B cell (primary cell): ENCODE results near the gene CACNA2D2. TPM values are rescaled to one million over a fixed set of nuclear protein-coding genes. Genes with fewer than 3 reads are reported as not detected.
A peak's percentile ranks its signal among the peaks of the same experiment; 100 is the strongest.

Experiments
- ATAC-seq: fragments of 200-7000 bp; cut with Tn5 transposase; one replicate; pipeline ENCODE4 v1.10.0; 2021; ENCODE audit warnings: low read depth, mild to moderate bottlenecking, moderate number of reproducible peaks, moderate library complexity
- CTCF ChIA-PET: fragments of 350-600 bp; sonication (Branson Sonifier 250); formaldehyde crosslinking; loops from one replicate; lab custom pipeline; 2021; ENCODE audit warnings: antibody characterized with exemption, inconsistent platforms; lab: Charles Lee
- POLR2A ChIA-PET: fragments of 350-600 bp; sonication (Branson Sonifier 250); formaldehyde crosslinking; loops from one replicate; lab custom pipeline; 2021; ENCODE audit warnings: antibody characterized with exemption; lab: Charles Lee
- DNase-seq: peaks from one replicate; pipeline ENCODE4 v3.0.0; 2013
- H2AFZ ChIP-seq: 2 replicates; pipeline ENCODE4 v1.6.1; 2012; ENCODE audit warnings: mild to moderate bottlenecking, low read depth, low read length; ENCODE audit not compliant: insufficient read depth, poor library complexity, severe bottlenecking
- H3K27ac ChIP-seq, 2 donors: 1 replicate in 1 of 2; 2 replicates in 1 of 2; pipeline ENCODE4 v1.5.1; 2012 to 2013; ENCODE audit warnings: low read length in 2 of 2, mild to moderate bottlenecking in 2 of 2, moderate library complexity in 1 of 2
- H3K27me3 ChIP-seq, 4 experiments: fragments of 200-600 bp in 1 of 4; sonication (generic) in 1 of 4; replicated peaks in 1 of 4; 1 replicate in 2 of 4; 2 replicates in 2 of 4; pipeline versions ENCODE4 v1.6.1 to v1.7.0; 2013 to 2016; ENCODE audit warnings: low read length in 3 of 4, mild to moderate bottlenecking in 2 of 4, mixed read lengths in 1 of 4, moderate library complexity in 1 of 4; ENCODE audit not compliant: insufficient read depth in 4 of 4, control insufficient read depth in 3 of 4; ENCODE audit errors: control extremely low read depth in 1 of 4
- H3K36me3 ChIP-seq, 2 experiments: replicated peaks in 1 of 2; 1 replicate in 1 of 2; 2 replicates in 1 of 2; pipeline versions ENCODE4 v1.6.1 to v1.7.1; 2013; ENCODE audit warnings: low read length in 1 of 2; ENCODE audit not compliant: insufficient read depth in 2 of 2, control insufficient read depth in 1 of 2; ENCODE audit errors: control extremely low read depth in 1 of 2, extremely low read depth in 1 of 2
- H3K4me1 ChIP-seq, 2 donors: fragments of 200-600 bp in 1 of 2; sonication (generic) in 1 of 2; 1 replicate in 1 of 2; 2 replicates in 1 of 2; pipeline versions ENCODE4 v1.5.1 to v1.6.1; 2013 to 2017; ENCODE audit warnings: low read length in 2 of 2; ENCODE audit not compliant: control insufficient read depth in 2 of 2, insufficient read depth in 2 of 2
- H3K4me2 ChIP-seq: replicated peaks from 2 replicates; pipeline ENCODE3; 2012; ENCODE audit warnings: mild to moderate bottlenecking, low read depth, low read length; ENCODE audit not compliant: poor library complexity, severe bottlenecking
- H3K4me3 ChIP-seq, 5 experiments: fragments of 200-600 bp in 1 of 5; sonication (generic) in 1 of 5; 1 replicate in 3 of 5; 2 replicates in 2 of 5; pipeline versions ENCODE4 v1.5.1 to v1.7.0; 2011 to 2016; ENCODE audit warnings: low read length in 4 of 5, mild to moderate bottlenecking in 4 of 5, low read depth in 2 of 5, control low read depth in 1 of 5, moderate library complexity in 1 of 5; ENCODE audit not compliant: insufficient read depth in 1 of 5; ENCODE audit errors: control extremely low read depth in 1 of 5, extremely low read depth in 1 of 5
- H3K79me2 ChIP-seq: fragments of 200-600 bp; sonication (generic); one replicate; pipeline ENCODE4 v1.6.0; 2016; ENCODE audit warnings: low read length; ENCODE audit not compliant: control insufficient read depth, insufficient read depth
- H3K9ac ChIP-seq: fragments of 200-600 bp; sonication (generic); 2 replicates; pipeline ENCODE4 v1.6.1; 2017; ENCODE audit warnings: mild to moderate bottlenecking, low read length, moderate library complexity
- H3K9me3 ChIP-seq, 3 donors: one replicate each; pipeline versions ENCODE4 v1.6.1 to v1.7.1; 2013; ENCODE audit warnings: low read length in 2 of 3; ENCODE audit not compliant: control insufficient read depth in 2 of 3, insufficient read depth in 1 of 3; ENCODE audit errors: control extremely low read depth in 1 of 3
- H4K20me1 ChIP-seq: 2 replicates; pipeline ENCODE4 v1.6.0; 2012; ENCODE audit warnings: mild to moderate bottlenecking, low read length; ENCODE audit not compliant: insufficient read depth, control insufficient read depth, poor library complexity, severe bottlenecking
- H3K27ac Mint-ChIP-seq: one replicate; pipeline ENCODE4 v1.8.0; 2021; ENCODE audit warnings: mixed read lengths
- H3K27me3 Mint-ChIP-seq: one replicate; pipeline ENCODE4 v1.8.0; 2021; ENCODE audit warnings: mixed read lengths
- H3K4me1 Mint-ChIP-seq: one replicate; pipeline ENCODE4 v1.8.0; 2021; ENCODE audit warnings: mixed read lengths
- H3K4me3 Mint-ChIP-seq: one replicate; pipeline ENCODE4 v1.8.0; 2021; ENCODE audit warnings: mixed read lengths
- H3K9me3 Mint-ChIP-seq: one replicate; pipeline ENCODE4 v1.8.0; 2022; ENCODE audit warnings: mixed read lengths; ENCODE audit not compliant: insufficient read depth
- EZH2 ChIP-seq: IDR thresholded peaks from 2 replicates; pipeline ENCODE4 v1.6.1; 2012; ENCODE audit warnings: borderline replicate concordance, low read depth, mild to moderate bottlenecking, moderate library complexity, low read length; ENCODE audit not compliant: insufficient read depth, poor library complexity, severe bottlenecking
- WGBS: methylation state at CpG from one replicate; pipeline ENCODE4 v1.1.5; 2013; ENCODE audit warnings: missing lambda C conversion rate; ENCODE audit not compliant: insufficient coverage; 5-methylcytosine and 5-hydroxymethylcytosine counted together
- intact Hi-C: fragments of 100-400 bp; cut with micrococcal nuclease; formaldehyde crosslinking; loops from one replicate; pipeline ENCODE4 v1.10.0; 2022
- polyA plus RNA-seq: library from polyadenylated mRNA; depleted of rRNA; stranded (reverse); fragments of >200 nt; gene quantifications from 2 replicates; pipeline ENCODE4 v1.2.3, GENCODE V29; 2012
- total RNA-seq, 2 donors: library from RNA; stranded (reverse); fragments of 120-200 nt in 1 of 2; gene quantifications; 1 replicate in 1 of 2; 2 replicates in 1 of 2; pipeline versions ENCODE4 v1.2.3 to v1.2.4, GENCODE V29; 2013 to 2022
- TF ChIP-seq, protein P1 (sequence below): fragments of 200-600 bp; IDR thresholded peaks from one replicate; pipeline ENCODE4 v1.8.0; 2022; ENCODE audit warnings: antibody characterized with exemption, mild to moderate bottlenecking

Gene CACNA2D2
- total and polyA plus RNA-seq, 2 donors (not counting 1 experiment from before 2014, with no cell fraction given) = 0.69 to 1.2 TPM

GRCh38 chr3:50345008-50345407 is 158.4 kb downstream of the CACNA2D2 start:
- Histone ChIP-seq H3K4me3 (peak overlapping the region in 1 of 5 experiments; percentile 52), H3K9ac (peak overlapping the region; percentile 55), H3K9me3 (no peaks in the 10 kb centered on the region), H4K20me1 (peaks cover 21% of the 10 kb centered on the region), H3K27ac (no peak overlapping the region), H3K4me2 (peak overlapping the region; percentile 91), H3K4me1 (peaks cover 27 to 52% of the 10 kb centered on the region in 2 donors), H3K79me2 (peaks cover 34% of the 10 kb centered on the region), H2AFZ (peak overlapping the region; percentile 62), H3K36me3 (peaks cover 0 to 19% of the 10 kb centered on the region in 2 experiments), H3K27me3 (no peaks in the 10 kb centered on the region)
- no peak overlapping the region for H3K27ac Mint-ChIP-seq
- no peak for DNase-seq
- TF ChIP-seq, protein P1, sequence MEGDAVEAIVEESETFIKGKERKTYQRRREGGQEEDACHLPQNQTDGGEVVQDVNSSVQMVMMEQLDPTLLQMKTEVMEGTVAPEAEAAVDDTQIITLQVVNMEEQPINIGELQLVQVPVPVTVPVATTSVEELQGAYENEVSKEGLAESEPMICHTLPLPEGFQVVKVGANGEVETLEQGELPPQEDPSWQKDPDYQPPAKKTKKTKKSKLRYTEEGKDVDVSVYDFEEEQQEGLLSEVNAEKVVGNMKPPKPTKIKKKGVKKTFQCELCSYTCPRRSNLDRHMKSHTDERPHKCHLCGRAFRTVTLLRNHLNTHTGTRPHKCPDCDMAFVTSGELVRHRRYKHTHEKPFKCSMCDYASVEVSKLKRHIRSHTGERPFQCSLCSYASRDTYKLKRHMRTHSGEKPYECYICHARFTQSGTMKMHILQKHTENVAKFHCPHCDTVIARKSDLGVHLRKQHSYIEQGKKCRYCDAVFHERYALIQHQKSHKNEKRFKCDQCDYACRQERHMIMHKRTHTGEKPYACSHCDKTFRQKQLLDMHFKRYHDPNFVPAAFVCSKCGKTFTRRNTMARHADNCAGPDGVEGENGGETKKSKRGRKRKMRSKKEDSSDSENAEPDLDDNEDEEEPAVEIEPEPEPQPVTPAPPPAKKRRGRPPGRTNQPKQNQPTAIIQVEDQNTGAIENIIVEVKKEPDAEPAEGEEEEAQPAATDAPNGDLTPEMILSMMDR = no peak
- TF ChIP-seq EZH2 = no peak
- ATAC-seq = no peak
- H3K9me3 Mint-ChIP-seq = no peaks in the 10 kb centered on the region
- WGBS = 94% methylated on average over 7 of the region's 8 CpGs
- peak overlapping the region; percentile 77 for H3K4me3 Mint-ChIP-seq
- intact Hi-C loops = loop anchor here (1.0 to 5.0 kb wide), 2 partner anchors 8 to 267 kb away; partner anchors contain the start of gene CISH
- CTCF ChIA-PET = interaction anchor here (0.8 to 1.1 kb wide), 2 partner anchors 10 to 197 kb away, joined by 3 read pairs; no protein-coding TSS in a partner anchor
- H3K27me3 Mint-ChIP-seq = no peaks in the 10 kb centered on the region
- peaks cover 43% of the 10 kb centered on the region for H3K4me1 Mint-ChIP-seq
- POLR2A ChIA-PET = interaction anchor here (1.0 to 1.6 kb wide), 2 partner anchors 15 to 53 kb away, joined by 4 to 8 read pairs; partner anchors contain the start of genes IFRD2 and TMEM115

DNA sequence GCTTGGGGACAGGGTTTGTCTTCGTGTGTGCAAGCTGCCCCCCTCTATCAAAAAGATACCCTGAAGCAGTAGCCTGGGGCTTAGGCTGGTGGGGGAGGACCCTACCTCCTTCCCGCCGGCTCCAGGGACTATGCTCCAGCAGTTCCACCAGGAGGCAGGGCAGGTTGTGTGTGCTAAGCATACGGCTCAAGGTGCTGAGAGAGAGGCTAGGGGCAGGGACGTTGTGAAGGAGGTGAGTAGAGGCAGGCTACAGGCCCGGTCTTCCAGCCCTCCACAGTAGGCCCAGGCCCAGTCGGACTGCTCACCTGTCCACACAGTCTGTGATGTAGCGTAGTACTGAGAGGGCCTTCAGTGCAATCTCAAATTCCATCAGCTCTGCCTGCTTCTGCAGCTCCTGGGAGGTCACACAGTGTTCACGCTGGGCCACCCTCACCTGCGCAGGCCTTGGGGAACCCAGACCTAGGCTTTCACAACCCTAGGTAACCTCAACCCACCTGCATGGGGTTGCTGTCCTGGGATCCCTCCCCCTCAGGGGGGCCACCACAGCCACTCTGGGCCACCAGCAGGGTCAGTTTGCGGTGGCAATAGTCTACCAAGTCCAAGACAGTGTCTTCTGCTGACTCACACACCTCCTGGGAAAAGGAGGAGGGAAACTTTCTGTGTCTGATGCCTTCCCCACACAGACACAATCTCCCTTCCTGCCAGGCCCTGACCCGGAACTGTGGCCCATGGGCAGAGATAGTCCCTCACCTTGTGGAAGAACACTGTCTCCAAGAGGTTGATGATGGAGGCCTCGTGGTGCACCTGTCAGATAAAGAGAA is 160.4 kb downstream of the CACNA2D2 start:
- POLR2A ChIA-PET = interaction anchor here (0.7 kb wide), 1 partner anchor 1782 kb away, joined by 3 read pairs; no protein-coding TSS in a partner anchor
- peaks cover 30% of the 10 kb centered on the region for H3K79me2 ChIP-seq
- no peak overlapping the region for H3K4me2 ChIP-seq
- no peak for DNase-seq
- no peak overlapping the region for H3K9ac ChIP-seq
- Mint-ChIP-seq H3K9me3 (no peaks in the 10 kb centered on the region), H3K4me3 (peak overlapping the region; percentile 3), H3K4me1 (peaks cover 54% of the 10 kb centered on the region), H3K27ac (peak overlapping the region; percentile 50), H3K27me3 (no peaks in the 10 kb centered on the region)
- no peak overlapping the region for H3K4me3 ChIP-seq
- intact Hi-C loops = no loop called here
- no peak for ATAC-seq
- H3K36me3 ChIP-seq = peaks cover 0 to 8% of the 10 kb centered on the region in 2 experiments
- H3K9me3 ChIP-seq = no peaks in the 10 kb centered on the region
- CTCF ChIA-PET = interaction anchor here (1.6 kb wide), 1 partner anchor 199 kb away, joined by 6 read pairs; no protein-coding TSS in a partner anchor
- peaks cover 35 to 61% of the 10 kb centered on the region in 2 donors for H3K4me1 ChIP-seq
- WGBS = 94% methylated on average over 10 of the region's 13 CpGs
- H2AFZ ChIP-seq = no peak overlapping the region
- no peak for TF ChIP-seq EZH2
- TF ChIP-seq, protein P1 = no peak
- H3K27me3 ChIP-seq = no peaks in the 10 kb centered on the region
- H3K27ac ChIP-seq = no peak overlapping the region
- peaks cover 6% of the 10 kb centered on the region for H4K20me1 ChIP-seq
